Measurements from ENCODE around the gene YARS1.

GRCh38 chr1:32754317-32755097 is 62.7 kb downstream of the YARS1 start:
- no peak for TF ChIP-seq CTCF (IDR thresholded peaks at IDR 0.05 in 2 of 3, conservative IDR thresholded peaks at IDR 0.05 in 1 of 3; ENCODE audit: borderline replicate concordance in 1 of 3, insufficient read depth in 1 of 3, low read depth in 2 of 3, low read length in 2 of 3)
- TF ChIP-seq MAX (IDR thresholded peaks at IDR 0.05) = no peak
- TF ChIP-seq REST (IDR thresholded peaks at IDR 0.05; ENCODE audit: low read depth) = no peak
